ENCODE results near the gene BIN1. TPM values are rescaled to one million over a fixed set of nuclear protein-coding genes. Genes with fewer than 3 reads are reported as not detected.
A peak's percentile ranks its signal among the peaks of the same experiment; 100 is the strongest.

BIN1 gene
- total RNA-seq, 1 experiment from 2014 or later, result 198 TPM

DNA sequence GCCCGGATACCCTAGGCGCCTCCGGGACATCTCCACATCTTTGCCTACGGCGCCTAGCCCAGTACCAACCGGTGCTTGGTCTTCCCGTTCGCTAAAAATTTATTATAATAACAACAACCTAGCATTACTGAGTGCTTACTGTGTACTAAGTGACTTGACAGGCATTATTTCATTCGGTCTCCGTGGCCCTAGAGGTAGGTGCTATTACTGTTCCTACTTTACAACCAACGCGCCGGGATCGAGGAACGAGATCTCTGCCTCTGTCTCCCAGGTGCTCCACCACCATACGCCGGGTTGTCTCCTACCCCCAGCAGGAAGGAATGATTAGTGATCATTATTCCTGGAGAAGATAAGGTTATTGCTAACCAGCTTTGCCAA, 657 bp upstream of the BIN1 start:
- POLR2A ChIA-PET, result interaction anchor here (0.6 to 1.4 kb wide), 9 partner anchors 8 to 186 kb away, joined by 3 to 24 read pairs (median 4); partner anchors contain the start of gene ERCC3
- H3K27me3 ChIP-seq (replicated peaks; ENCODE audit: control insufficient read depth, insufficient read depth, low read length), result no peaks in the 10 kb centered on the region

DNA sequence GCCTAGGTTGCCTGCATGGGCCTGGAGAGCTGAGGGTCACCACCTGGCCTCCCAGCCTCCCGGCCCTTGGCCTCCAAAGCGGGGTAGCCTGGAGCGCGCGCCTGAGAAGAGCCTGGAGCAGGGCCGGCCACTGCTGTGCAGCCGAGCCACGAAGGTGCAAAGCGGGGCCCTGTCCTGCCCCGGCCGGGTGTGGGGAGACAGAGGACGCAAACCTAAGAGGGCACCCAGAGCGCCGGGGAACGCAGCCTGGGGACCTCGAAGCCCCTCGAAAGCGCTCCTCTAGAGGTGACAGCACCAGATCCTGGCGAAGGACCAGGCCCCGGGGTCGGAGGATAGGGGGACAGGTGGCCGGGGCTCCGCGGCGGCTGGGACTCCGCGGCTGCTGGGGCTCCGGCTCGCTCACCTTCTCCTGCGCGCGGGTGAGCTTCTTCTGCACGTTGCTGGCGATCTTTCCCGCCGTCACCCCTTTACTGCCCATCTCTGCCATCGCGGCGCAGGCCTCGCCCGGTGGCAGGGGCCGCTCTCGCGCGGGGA, 430 bp downstream of the BIN1 start:
- intact Hi-C loops (cut with micrococcal nuclease; ENCODE audit: unreplicated experiment), result loop anchor here (2.0 kb wide), 2 partner anchors 50 to 110 kb away; no protein-coding TSS in a partner anchor
- POLR2A ChIA-PET, result interaction anchor here (0.6 to 1.4 kb wide), 7 partner anchors 8 to 39 kb away, joined by 3 to 24 read pairs (median 4); no protein-coding TSS in a partner anchor
- peaks cover 44% of the 10 kb centered on the region for H3K4me1 Mint-ChIP-seq (ENCODE audit: low read depth, unreplicated experiment)
- Histone ChIP-seq H3K9me3 (no peaks in the 10 kb centered on the region), H3K4me1 (peaks cover 49% of the 10 kb centered on the region), H3K36me3 (ENCODE audit: control insufficient read depth, insufficient read depth, low read length) (peaks cover 4% of the 10 kb centered on the region; the same call in 1 of the 2 replicates), H3K27me3 (replicated peaks; ENCODE audit: control insufficient read depth, insufficient read depth, low read length) (no peaks in the 10 kb centered on the region), H3K4me3 (ENCODE audit: low read depth, low read length) (peak overlapping the region; percentile 98)
- H3K9me3 Mint-ChIP-seq (ENCODE audit: unreplicated experiment), result no peaks in the 10 kb centered on the region
- DNase-seq, result peak in 1 of 2 experiments; percentile 40
- H3K4me3 Mint-ChIP-seq (ENCODE audit: unreplicated experiment), result peak overlapping the region; percentile 85
- H3K36me3 Mint-ChIP-seq (ENCODE audit: insufficient read depth, unreplicated experiment), result peaks cover 9% of the 10 kb centered on the region
- CTCF ChIA-PET, result interaction anchor here (0.8 to 1.4 kb wide), 6 partner anchors 9 to 91 kb away, joined by 3 to 12 read pairs (median 6); no protein-coding TSS in a partner anchor
- H3K27me3 Mint-ChIP-seq (ENCODE audit: insufficient read depth, unreplicated experiment), result no peaks in the 10 kb centered on the region
- TSS peak; percentile 37 for BruUV-seq (replicated peaks)
- H3K27ac Mint-ChIP-seq (ENCODE audit: unreplicated experiment), result peak overlapping the region; percentile 22
- TF ChIP-seq, protein P1, sequence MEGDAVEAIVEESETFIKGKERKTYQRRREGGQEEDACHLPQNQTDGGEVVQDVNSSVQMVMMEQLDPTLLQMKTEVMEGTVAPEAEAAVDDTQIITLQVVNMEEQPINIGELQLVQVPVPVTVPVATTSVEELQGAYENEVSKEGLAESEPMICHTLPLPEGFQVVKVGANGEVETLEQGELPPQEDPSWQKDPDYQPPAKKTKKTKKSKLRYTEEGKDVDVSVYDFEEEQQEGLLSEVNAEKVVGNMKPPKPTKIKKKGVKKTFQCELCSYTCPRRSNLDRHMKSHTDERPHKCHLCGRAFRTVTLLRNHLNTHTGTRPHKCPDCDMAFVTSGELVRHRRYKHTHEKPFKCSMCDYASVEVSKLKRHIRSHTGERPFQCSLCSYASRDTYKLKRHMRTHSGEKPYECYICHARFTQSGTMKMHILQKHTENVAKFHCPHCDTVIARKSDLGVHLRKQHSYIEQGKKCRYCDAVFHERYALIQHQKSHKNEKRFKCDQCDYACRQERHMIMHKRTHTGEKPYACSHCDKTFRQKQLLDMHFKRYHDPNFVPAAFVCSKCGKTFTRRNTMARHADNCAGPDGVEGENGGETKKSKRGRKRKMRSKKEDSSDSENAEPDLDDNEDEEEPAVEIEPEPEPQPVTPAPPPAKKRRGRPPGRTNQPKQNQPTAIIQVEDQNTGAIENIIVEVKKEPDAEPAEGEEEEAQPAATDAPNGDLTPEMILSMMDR (IDR thresholded peaks at IDR 0.05; ENCODE audit: insufficient read depth in 1 of 2, low read depth in 1 of 2, low read length in 1 of 2, severe bottlenecking in 1 of 2, unreplicated experiment in 1 of 2), result no peak

More for the DNA sequence above, 657 bp upstream of the BIN1 start:
- BruUV-seq (replicated peaks), result TSS peak; percentile 80
- DNase-seq, result peak; percentile 59
- H3K36me3 ChIP-seq (ENCODE audit: control insufficient read depth, insufficient read depth, low read length), result peaks cover 2% of the 10 kb centered on the region; the same call in 1 of the 2 replicates
- Mint-ChIP-seq H3K4me1 (ENCODE audit: low read depth, unreplicated experiment) (peaks cover 34% of the 10 kb centered on the region), H3K36me3 (ENCODE audit: insufficient read depth, unreplicated experiment) (peaks cover 4% of the 10 kb centered on the region), H3K4me3 (ENCODE audit: unreplicated experiment) (peak overlapping the region; percentile 85), H3K9me3 (ENCODE audit: unreplicated experiment) (no peaks in the 10 kb centered on the region), H3K27me3 (ENCODE audit: insufficient read depth, unreplicated experiment) (no peaks in the 10 kb centered on the region), H3K27ac (ENCODE audit: unreplicated experiment) (peak overlapping the region; percentile 84)
- peaks cover 43% of the 10 kb centered on the region for H3K4me1 ChIP-seq
- CTCF ChIA-PET, result interaction anchor here (0.6 to 1.4 kb wide), 6 partner anchors 8 to 90 kb away, joined by 3 to 12 read pairs (median 7); no protein-coding TSS in a partner anchor
- TF ChIP-seq, protein P1 (IDR thresholded peaks at IDR 0.05; ENCODE audit: insufficient read depth in 1 of 2, low read depth in 1 of 2, low read length in 1 of 2, severe bottlenecking in 1 of 2, unreplicated experiment in 1 of 2), result peak in 1 of 2 experiments; percentile 5
- H3K4me3 ChIP-seq (ENCODE audit: low read depth, low read length), result peak overlapping the region; percentile 98
- intact Hi-C loops (cut with micrococcal nuclease; ENCODE audit: unreplicated experiment), result loop anchor here (1.0 to 2.0 kb wide), 5 partner anchors 11 to 111 kb away; no protein-coding TSS in a partner anchor
- no peaks in the 10 kb centered on the region for H3K9me3 ChIP-seq

DNA sequence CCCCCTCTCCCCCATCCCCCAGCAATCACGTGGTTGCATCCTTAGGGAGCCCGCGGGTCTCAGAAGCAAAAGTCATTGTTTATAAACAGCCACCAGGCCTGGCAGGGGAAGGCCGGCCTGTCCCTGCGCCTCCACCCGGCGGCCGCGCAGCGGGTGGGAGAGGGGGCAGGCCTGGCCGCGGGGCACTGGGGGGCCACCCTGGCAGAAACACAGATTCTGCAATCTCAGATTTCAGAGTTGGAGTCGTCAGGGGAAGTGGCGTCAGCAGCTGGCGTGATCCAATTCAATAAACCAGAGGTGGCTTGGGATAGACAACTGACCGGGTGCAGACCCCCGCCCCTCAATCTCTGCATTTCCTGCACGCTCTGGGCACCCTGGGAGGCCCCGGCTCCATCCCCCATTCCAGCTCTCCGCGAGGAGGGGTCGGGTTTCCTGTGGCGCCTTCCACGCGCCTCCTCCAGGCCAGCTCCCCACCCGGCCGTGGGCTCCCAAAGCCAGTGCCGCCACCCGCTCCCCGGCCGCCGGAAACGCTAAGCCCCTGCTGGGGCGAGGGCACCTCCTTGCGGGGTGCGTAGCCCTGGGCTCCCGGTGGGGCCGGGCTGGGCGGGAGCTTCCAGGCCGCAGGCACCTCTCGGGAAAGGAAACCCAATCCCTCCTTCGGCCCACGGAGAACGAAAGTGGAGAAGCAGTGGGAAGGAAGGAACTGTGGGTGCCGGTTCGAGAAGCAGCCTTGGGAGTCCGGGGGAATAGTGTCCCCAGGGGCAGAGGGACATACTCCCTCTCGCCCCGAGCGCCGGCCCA, 1.1 kb downstream of the BIN1 start:
- H3K4me1 ChIP-seq, result peaks cover 54% of the 10 kb centered on the region
- H3K4me1 Mint-ChIP-seq (ENCODE audit: low read depth, unreplicated experiment), result peaks cover 51% of the 10 kb centered on the region
- peaks cover 15% of the 10 kb centered on the region for H3K36me3 Mint-ChIP-seq (ENCODE audit: insufficient read depth, unreplicated experiment)
- TF ChIP-seq, protein P1 (IDR thresholded peaks at IDR 0.05; ENCODE audit: insufficient read depth in 1 of 2, low read depth in 1 of 2, low read length in 1 of 2, severe bottlenecking in 1 of 2, unreplicated experiment in 1 of 2), result no peak
- H3K4me3 ChIP-seq (ENCODE audit: low read depth, low read length), result peak overlapping the region; percentile 98
- no peaks in the 10 kb centered on the region for H3K9me3 Mint-ChIP-seq (ENCODE audit: unreplicated experiment)
- POLR2A ChIA-PET, result interaction anchor here (1.2 to 1.4 kb wide), 2 partner anchors 10 to 40 kb away, joined by 3 to 24 read pairs; no protein-coding TSS in a partner anchor
- CTCF ChIA-PET, result interaction anchor here (0.6 to 1.4 kb wide), 5 partner anchors 15 to 91 kb away, joined by 3 to 11 read pairs (median 4); no protein-coding TSS in a partner anchor
- peak; percentile 33 to 42 for DNase-seq
- H3K27me3 ChIP-seq (replicated peaks; ENCODE audit: control insufficient read depth, insufficient read depth, low read length), result no peaks in the 10 kb centered on the region
- peaks cover 4% of the 10 kb centered on the region; the same call in 1 of the 2 replicates for H3K36me3 ChIP-seq (ENCODE audit: control insufficient read depth, insufficient read depth, low read length)
- H3K4me3 Mint-ChIP-seq (ENCODE audit: unreplicated experiment), result peak overlapping the region; percentile 85
- H3K27ac Mint-ChIP-seq (ENCODE audit: unreplicated experiment), result peak overlapping the region; percentile 22
- BruUV-seq (replicated peaks), result no TSS peak
- no peaks in the 10 kb centered on the region for H3K9me3 ChIP-seq
- H3K27me3 Mint-ChIP-seq (ENCODE audit: insufficient read depth, unreplicated experiment), result no peaks in the 10 kb centered on the region
- intact Hi-C loops (cut with micrococcal nuclease; ENCODE audit: unreplicated experiment), result loop anchor here (2.0 kb wide), 2 partner anchors 51 to 109 kb away; no protein-coding TSS in a partner anchor

All from Caco-2 (cell line).